ENCODE measurements around the gene CRLF1.

CRLF1 gene

DNA sequence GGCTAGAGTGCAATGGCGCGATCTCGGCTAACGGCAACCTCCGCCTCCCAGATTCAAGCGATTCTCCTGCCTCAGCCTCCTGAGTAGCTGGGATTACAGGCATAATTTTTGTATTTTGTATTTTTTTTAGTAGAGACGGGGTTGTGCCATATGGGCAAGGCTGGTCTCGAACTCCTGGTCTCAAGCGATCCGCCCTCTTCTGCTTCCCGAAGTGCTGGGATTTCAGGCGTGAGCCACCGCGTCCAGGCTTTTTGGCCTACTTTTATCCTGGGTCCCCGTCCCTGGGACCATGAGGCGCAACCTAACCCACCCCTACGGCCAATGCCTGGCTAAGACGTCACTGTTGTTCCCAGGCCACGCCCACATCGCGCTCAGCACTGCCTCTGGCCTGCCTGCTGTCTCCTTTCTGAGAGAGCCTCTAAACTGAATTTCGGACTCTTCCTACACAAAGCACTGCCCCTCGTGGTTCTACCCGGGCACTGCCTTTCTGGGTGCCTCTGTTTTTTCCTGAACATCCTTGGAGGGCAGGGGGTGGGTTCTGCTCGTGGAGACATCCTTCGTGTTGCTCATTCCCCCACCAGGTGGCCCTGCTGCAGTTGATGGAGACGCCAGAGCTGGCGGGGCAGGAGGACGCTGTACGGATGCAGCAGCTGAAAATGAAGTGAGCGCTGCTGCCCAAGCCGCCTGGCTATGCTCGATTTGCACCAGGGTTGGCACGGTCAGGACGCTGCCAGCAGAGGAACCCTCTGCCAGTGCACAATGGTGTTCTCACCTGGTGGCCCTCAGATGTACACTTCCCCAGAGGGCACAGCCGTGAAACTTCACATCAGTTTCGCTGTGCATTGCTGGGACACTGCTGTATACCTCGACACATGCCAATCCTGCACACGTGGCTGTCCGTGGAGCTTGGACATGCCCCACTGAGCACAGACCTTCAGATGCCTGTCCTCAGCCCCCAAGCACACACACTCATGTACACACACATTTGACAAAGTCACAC is 16.0 kb downstream of the CRLF1 start:
- no peak for DNase-seq

DNA sequence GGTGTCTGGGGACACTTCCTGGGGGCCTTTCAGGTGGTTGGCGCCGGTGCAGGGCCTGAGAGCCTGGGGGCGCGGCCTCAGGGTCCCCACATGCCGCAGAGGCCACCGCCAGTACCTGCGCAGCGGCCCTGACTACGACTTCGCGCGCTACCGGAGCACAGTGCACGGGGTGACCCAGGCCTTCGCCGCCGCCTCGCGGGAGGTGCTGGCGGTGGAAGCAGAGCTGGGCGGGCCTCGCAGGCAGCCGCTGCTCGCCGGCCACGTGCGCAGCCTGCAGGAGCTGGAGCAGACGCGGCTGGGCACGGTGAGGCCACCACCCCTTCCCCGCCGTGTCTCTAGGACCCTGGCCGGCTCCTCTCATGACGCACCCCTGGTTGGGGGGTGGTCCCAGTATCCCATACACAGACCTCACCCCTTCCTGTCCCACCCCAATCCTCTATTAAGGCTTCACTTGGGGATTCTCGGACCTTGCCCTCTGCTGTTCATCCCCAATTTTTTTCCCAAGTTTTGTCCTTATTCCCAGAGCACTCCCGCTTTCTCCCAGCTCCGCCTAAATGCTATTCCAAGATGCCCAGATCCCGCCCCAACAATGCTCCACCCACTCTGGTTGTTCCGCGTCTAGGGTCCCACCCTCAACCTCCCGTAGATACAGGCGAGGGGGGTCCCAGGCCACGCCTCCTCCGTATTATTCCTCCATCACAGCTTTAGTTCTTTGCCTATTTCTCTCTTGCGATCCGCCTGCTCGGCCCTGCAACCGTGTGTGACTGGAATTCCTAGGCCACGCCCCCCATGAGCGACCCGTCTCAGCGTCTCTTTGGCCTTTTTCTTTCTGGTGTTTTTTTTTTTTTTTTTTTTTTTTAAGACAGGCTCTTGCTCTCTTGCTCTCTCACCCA is 17.0 kb downstream of the CRLF1 start:
- peak; percentile 74 for DNase-seq

DNA sequence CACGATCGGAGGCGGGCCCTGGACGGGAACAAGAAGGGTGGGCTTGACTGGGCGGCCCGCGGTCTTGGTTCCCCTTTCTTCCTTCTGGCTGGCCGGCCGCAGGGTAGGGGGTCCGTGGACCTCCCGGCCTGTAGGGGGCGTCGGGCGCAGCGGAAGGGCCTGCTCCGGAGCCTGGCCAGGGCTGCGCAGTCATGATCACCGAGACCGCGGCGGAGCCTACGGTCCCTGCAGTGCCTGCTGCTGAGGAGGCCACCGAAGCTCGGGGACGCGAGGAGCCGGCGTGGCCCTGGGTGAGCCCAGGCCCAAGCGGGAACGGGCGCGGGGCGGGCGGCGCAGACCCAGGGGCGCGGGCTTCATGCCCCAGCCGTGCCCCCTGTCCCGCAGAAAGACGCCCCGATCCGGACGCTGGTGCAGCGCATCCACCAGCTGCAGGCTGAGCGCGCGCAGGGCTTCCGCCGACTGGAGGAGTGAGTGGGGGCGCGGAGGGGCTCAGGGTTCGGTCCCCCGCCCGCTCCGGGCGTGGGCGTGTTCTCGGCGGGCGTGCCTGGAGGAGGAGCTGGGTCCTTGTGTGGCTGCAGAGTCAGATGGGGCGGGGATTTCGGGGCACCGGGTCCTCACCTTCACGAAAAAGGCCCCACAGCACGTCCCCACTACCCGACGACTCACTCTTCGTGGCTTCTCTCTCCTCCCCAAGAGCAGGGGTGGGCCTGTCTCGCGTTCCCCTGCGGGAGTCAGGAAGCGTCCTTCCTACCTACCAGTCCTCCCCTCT is 17.8 kb downstream of the CRLF1 start, which contains the start of gene REX1BD:
TSS of gene REX1BD (plus strand) at position 188 of the 769 bp plus-strand sequence. CDS start at position 192, 4 bp downstream.
- peak; percentile 73 for DNase-seq

DNA sequence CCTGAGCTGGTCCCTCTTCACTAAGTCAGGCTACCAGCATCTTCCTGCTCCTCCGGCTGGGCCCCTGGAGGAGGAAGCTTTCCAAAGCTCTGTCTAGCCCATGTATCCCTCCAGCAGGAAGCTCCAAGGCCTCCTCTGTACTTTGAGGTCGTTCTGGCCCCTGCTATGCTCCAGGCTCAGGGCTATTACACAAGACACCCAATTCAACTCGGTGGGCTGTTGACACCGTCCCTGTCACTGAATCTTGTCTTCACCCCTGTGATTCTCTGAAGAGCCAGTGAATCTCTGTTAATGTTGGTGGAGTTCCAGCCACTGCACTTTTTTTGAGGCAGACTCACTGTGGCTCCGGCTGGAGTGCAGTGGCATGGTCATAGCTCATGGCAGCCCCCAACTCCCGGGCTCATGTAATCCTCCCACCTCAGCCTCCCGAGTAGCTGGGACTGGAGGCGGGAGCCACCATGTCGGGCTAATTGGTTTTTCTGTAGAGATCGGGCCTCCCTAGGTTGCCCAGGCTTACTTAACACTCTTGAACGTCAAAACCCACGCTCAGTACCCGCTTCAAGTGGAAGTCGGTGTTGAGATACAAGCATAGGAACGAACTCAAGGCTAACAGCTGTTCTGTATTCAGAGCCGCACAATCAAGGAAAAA is 18.5 kb downstream of the CRLF1 start:
- DNase-seq = no peak

DNA sequence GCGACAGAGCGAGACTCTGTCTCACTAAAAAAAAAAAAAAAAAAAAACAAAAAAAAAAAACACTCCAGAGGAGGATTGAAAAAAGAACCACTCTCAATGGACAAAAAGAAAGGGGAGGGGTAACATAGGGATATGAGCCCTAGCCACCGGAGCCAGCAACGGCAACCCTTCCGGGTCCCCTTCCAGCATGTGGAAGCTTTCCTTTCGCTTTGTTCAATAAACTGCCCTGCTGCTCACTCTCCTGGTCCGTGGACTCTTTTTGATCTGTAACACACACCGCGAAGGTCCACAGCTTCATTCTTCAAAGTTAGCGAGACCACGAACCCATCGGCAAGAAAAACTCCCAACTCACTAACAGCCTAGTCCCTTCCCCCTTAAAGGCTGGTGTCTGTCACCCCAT is 19.0 kb downstream of the CRLF1 start:
- DNase-seq = no peak

DNA sequence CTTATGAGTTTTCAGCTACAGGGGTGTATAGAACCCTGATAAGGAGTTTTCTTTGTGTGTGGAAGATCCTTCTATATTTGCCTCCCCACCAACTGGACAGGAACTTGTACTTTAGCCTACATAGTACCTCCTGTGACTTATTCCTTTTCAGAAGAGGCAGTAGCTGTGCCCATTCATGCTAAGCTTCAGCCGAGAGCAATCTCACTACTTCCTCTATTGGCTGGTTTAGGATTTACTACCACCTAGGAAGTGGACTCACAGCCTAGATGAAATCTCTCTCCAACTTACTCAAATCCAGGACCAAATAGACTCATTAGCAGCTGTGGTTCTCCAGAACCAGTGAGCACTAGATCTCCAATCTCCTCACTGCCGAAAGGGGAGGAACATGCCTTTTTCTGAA is 20.3 kb downstream of the CRLF1 start:
- no peak for DNase-seq

DNA sequence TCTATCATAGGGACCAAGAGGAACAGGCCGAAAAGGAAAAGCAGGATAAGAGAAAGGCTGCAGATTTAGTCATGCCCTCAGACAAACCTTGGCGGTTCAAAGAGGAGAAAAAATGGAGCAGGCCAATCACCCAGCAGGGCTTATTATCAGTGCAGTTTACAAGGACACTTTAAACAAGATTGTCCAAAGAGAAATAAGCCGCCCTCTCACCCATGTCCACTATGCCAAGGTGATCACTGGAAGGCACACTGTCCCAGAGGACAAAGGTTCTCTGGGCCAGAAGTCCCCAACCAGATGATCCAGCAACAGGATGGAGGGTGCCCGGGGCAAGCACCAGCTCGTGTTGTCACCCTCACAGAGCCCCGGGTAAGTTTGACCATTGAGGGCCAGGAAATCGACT is 26.3 kb downstream of the CRLF1 start:
- DNase-seq = no peak

DNA sequence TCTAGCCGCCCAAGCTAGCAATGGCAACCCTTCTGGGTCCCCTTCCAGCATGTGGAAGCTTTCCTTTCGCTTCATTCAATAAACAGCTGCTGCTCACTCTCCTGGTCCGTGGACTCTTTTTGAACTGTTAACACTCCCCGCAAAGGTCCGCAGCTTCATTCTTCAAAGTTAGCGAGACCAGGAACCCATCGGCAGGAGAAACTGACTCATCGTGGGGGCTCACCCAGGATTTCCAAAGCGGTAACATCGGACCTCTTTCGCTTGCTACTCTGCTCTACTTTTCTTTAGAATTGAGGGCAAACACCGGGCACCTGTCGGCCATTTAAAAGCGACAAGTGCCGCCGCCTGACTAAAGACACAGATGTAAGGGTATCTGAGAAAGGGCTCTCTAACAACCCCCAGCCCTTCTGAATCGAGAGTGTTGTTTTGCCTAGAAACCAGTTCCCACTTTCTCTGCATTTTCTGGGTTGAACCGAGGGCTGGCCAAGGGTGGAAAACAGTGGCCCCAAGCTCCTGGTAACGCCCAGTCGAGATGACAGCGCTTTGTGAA is 29.2 kb downstream of the CRLF1 start:
- DNase-seq = no peak

DNA sequence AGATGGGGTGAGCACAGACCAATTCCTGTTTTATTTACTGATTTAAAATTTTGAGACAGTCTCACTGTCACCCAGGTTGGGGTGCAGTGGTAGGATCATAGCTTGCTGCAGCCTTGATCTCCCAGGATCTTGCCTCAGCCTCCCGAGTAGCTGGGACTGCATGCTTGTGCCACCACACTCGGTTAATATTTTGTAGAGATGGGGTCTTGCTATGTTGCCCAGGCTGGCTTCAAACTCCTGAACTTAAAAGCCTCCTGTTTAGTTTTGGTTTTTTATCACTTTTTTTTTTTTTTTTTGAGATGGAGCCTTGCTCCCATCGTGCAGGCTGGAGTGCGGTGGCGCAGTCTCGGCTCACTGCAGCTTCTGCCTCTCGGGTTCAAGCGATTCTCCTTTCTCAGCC is 30.2 kb downstream of the CRLF1 start:
- DNase-seq = no peak

DNA sequence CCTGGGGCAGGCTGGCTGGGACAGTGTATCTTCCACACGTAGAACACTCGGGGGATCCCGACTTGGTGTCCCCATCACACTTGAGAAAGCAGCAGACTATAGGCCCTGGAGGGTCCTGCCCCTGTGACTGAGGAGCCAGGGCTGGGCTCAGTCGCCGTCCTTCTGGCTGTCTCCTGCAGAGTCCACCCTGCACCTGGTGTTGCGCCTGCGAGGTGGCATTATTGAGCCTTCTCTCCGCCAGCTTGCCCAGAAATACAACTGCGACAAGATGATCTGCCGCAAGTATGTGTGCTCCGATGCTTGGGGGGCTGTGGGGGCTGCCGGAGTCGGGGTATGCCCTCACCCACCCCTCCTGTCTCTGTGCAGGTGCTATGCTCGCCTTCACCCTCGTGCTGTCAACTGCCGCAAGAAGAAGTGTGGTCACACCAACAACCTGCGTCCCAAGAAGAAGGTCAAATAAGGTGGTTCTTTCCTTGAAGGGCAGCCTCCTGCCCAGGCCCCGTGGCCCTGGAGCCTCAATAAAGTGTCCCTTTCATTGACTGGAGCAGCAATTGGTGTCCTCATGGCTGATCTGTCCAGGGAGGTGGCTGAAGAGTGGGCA is 31.8 kb downstream of the CRLF1 start:
- DNase-seq = no peak

DNA sequence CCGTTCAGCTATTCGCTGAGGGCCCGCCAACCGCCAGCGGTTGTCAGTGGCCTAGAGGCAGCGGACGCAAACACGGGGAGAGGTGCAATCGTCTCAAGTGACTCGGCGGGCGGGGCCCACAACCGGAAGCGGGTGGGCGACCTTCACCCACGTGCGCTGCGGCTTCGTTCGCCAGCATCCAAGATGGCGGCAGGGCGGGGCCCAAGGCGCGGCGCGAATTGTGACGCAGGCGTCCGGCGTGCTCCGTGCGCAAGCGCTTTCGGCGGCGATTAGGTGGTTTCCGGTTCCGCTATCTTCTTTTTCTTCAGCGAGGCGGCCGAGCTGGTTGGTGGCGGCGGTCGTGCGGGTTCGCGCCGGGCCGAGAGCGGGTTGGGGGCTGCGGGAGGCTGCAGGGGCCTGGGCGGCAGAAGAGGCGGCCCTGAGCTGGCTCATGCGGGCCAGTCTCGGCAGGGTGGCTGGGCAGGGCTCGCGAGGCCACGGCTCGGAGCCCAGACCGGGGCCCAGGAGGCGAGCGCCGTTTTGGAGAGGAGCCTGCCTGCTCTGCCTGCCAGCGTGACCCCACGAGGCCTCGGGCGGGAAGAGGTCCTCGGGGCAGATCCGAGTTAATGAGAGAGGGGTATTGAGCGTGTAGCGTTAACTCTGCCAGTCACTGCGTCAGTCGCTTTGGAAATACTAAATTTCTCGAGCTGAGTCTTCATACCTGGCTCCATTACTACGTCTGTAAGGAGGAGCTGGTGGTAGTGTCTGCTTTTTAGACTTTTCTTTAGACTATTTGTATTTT is 34.8 kb downstream of the CRLF1 start, which contains the start of gene UBA52:
TSS of gene UBA52 (plus strand) at position 294 of the 781 bp plus-strand sequence. CDS start 1,444 bp downstream, outside the sequence.
- DNase-seq = peak; percentile 96

DNA sequence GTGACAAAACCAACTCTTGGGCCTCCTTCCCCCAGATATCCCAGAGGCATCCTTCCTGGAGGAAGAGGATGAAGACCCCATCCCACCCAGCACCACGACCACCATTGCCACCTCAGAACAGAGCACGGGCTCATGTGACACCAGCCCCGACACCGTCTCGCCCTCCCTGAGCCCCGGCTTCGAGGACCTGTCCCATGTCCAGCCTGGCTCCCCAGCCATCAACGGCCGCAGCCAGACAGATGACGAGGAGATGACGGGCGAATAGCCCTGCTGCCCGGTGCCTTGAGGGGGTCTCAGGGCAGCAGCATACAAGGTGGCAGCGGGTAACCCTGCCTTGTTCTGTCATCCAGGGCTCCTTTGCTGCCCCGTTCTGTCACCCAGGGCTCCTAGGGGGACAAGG is 38.2 kb downstream of the CRLF1 start:
- DNase-seq = no peak

DNA sequence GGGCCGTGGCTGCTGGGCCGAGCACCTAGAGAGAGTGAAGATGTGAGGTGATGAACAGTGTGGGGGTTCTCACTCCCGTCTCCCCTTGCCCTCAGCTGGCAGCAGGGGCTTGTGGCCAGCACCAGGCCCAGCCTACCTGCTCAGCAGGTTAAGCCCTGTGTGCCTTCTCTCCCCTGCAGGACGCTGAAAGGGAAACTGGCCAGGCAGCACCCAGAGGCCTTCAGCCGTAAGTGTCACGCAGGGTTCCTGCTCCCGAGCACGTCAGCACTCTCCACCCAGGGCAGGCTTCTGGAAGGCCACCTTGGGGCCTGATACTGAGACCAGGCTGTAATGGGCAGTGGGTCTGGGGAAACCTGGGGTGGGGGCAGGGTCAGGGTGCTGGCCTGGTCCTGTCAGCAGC is 39.6 kb downstream of the CRLF1 start:
- no peak for DNase-seq

DNA sequence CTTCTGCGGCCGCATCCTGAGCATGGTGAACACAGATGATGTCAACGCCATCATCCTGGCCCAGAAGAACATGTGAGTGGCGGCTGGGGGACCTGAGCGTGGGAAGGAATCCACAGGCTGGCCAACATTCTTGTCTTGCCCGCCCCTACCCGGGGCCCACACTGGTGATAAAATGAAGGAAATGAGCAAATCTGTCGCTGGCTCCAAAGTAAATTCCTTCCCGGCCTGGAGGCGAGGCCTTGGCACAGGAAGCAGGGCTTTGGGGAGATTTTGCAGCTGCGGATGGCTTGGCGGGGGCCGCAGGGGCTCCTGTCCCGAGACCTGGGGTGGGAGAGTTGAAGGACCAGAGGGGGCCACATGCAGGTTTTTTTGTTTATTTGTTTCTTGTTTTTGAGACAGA is 44.5 kb downstream of the CRLF1 start:
- no peak for DNase-seq

DNA sequence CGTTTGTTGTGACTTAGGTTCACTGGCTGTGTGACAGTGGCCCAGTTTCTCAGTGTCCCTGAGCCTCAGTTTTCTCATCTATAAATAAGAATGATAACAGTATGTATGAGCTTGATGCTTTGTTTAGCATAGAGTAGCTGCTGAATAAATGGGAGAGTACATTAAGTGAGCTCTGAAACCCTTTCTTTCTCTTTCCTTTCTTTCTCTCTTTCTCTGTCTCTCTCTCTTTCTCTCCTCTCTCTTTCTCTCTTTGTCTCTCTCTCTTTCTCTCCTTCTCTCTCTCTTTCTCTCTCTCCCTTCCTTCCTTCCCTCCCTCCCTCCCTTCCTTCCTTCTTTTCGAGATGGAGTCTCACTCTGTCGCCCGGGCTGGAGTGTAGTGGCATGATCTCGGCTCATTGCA is 46.9 kb downstream of the CRLF1 start:
- no peak for DNase-seq

DNA sequence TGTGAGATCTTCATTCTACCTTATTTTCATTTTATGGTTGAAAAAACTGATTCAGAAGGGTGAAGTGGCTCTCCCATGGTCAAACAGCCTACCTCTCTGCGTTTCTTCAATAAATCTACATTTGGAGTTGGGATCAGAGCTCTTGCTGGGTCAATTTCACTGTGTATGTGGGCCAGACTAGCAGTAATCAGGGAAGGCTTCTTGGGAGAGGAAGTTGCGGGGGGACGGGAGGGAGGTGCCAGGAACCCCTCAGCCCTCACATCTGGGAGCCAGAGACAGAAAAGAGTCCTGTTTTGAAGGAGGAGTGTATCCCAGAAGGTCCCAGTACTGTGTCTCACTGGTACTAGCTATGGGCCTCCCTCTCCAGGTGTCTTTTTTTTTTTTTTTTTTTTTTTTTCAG is 48.0 kb downstream of the CRLF1 start:
- no peak for DNase-seq

DNA sequence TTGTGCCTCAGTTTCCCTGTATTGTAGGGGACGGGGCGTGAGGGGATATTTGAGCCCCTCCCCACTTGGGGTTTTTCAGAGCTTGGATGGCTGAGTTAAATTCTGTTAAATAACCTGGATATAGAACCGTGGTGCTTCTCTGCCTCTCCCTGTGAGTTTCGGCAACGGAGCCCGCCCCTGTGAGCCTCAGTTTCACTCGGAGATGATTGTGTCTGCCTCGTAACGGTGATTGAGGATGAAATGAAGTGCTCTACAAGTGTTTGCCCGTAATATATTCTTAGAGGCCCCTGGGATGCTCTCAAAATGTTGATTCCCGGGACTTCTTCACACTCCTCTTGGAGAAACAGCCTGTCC is 48.4 kb downstream of the CRLF1 start:
- DNase-seq = no peak

DNA sequence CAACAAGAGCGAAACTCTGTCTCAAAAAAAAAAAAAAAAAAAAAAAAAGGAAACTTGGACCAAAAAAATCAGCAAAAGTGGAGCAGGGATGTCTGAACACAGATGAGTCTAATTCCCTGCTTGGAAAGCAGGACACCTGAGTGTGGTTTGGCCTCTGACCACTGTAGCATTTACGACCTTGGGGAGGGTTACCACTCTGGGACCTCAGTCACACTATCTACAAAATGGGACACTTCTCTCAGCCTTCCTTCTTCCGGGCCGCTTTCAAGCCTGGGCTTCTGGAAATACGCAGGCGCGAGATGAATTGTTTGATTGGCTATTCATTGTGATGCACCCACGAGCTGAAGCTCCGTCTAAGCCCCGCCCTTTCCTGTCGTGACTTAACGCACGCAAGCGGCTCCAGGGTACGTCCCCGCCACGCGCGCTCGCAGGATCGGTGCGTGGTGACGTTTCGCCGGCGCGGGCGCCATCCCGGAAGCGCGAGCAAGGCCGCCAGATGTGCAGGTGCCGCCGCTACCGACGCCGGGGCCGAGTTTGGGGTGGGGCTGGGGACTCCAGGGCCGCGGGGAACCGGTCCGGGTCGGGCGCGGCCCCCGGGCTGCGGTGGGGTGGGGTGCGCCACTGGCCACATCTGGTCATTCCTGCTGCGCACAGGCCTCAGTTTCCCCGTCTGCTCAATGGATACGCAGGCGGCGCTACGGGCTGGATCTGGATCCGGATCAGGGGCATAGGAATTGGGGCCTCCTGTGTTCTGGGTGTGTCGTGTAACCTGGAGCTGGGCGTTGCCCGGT is 49.0 kb downstream of the CRLF1 start, which contains the start of gene KXD1:
TSS of gene KXD1 (plus strand) at position 460 of the 791 bp plus-strand sequence. CDS start 4,187 bp downstream, outside the sequence.
- peak; percentile 99 for DNase-seq

DNA sequence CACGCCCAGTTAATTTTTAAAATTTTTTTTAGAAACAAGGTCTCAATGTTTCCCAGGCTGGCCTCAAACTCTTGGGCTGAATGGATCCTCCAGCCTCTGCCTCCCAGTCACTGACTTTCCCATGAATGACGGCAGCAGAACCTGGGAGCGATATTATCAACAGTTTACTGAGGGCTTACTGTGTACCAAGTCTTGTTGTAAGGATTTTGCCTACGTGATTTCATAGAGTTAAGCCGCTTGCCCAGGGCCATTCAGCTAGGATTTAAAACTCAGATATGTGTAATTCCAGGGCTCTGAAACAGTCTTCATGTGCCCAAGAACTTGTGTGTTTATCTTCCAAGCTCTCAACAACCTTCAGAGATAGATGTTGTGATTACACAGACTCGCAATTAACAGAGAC is 55.0 kb downstream of the CRLF1 start:
- DNase-seq = no peak
